Mesenchymal stem cell (in vitro differentiated cells and primary cell): ENCODE measurements around the gene GLTP.

Source experiments
- DNase-seq: peaks from one replicate; pipeline ENCODE4 v3.0.0-alpha.2; 2013
- H2AFZ ChIP-seq: one replicate; pipeline ENCODE4 v1.6.1; 2013; ENCODE audit warnings: low read depth, mild to moderate bottlenecking, control low read depth, inconsistent platforms, low read length, moderate library complexity
- H2AK5ac ChIP-seq: 2 replicates; pipeline ENCODE4 v1.6.1; 2013; ENCODE audit warnings: low read length, moderate library complexity, mild to moderate bottlenecking, inconsistent platforms; ENCODE audit not compliant: severe bottlenecking
- H2BK120ac ChIP-seq: one replicate; pipeline ENCODE4 v1.6.1; 2013; ENCODE audit warnings: low read depth, mild to moderate bottlenecking, inconsistent platforms, low read length, moderate library complexity
- H2BK12ac ChIP-seq, 2 experiments: one replicate each; pipeline ENCODE4 v1.6.1; 2013; ENCODE audit warnings: inconsistent platforms in 2 of 2, low read length in 2 of 2, mild to moderate bottlenecking in 2 of 2, moderate library complexity in 2 of 2, control low read depth in 1 of 2
- H2BK15ac ChIP-seq: one replicate; pipeline ENCODE4 v1.6.1; 2013; ENCODE audit warnings: mild to moderate bottlenecking, low read depth, inconsistent platforms; ENCODE audit not compliant: poor library complexity, severe bottlenecking
- H2BK5ac ChIP-seq: 2 replicates; pipeline ENCODE4 v1.6.1; 2013; ENCODE audit warnings: low read depth, mild to moderate bottlenecking, low read length, control low read depth, inconsistent platforms; ENCODE audit not compliant: poor library complexity, severe bottlenecking
- H3K14ac ChIP-seq, 2 experiments: one replicate each; pipeline ENCODE4 v1.6.1; 2013; ENCODE audit warnings: inconsistent platforms in 2 of 2, low read length in 2 of 2, control low read depth in 1 of 2, mild to moderate bottlenecking in 1 of 2, moderate library complexity in 1 of 2
- H3K18ac ChIP-seq, 2 experiments: one replicate each; pipeline ENCODE4 v1.6.1; 2013; ENCODE audit warnings: inconsistent platforms in 2 of 2, low read length in 2 of 2, control low read depth in 1 of 2, low read depth in 1 of 2, mild to moderate bottlenecking in 1 of 2
- H3K23ac ChIP-seq, 2 experiments: one replicate each; pipeline ENCODE4 v1.6.1; 2013; ENCODE audit warnings: inconsistent platforms in 2 of 2, low read length in 2 of 2, mild to moderate bottlenecking in 2 of 2, moderate library complexity in 2 of 2, control low read depth in 1 of 2
- H3K27ac ChIP-seq: 2 replicates; pipeline ENCODE4 v1.5.1; 2013; ENCODE audit warnings: mild to moderate bottlenecking, moderate library complexity, low read length, control low read depth, inconsistent platforms; ENCODE audit not compliant: poor library complexity, severe bottlenecking
- H3K27me3 ChIP-seq, 2 experiments: 2 replicates each; pipeline versions ENCODE4 v1.6.1 to v1.7.0; 2013; ENCODE audit warnings: low read length in 2 of 2, mild to moderate bottlenecking in 2 of 2, moderate library complexity in 2 of 2, control low read depth in 1 of 2, inconsistent platforms in 1 of 2; ENCODE audit not compliant: control insufficient read depth in 1 of 2, insufficient read depth in 1 of 2
- H3K36me3 ChIP-seq, 2 experiments: 2 replicates each; pipeline versions ENCODE4 v1.6.1 to v1.7.0; 2013; ENCODE audit warnings: low read length in 2 of 2, control low read depth in 1 of 2, inconsistent platforms in 1 of 2, low read depth in 1 of 2, mild to moderate bottlenecking in 1 of 2; ENCODE audit not compliant: insufficient read depth in 2 of 2, control insufficient read depth in 1 of 2
- H3K4ac ChIP-seq, 2 experiments: one replicate each; pipeline ENCODE4 v1.6.1; 2013; ENCODE audit warnings: inconsistent platforms in 2 of 2, low read length in 2 of 2, mild to moderate bottlenecking in 2 of 2, moderate library complexity in 2 of 2, control low read depth in 1 of 2, low read depth in 1 of 2
- H3K4me1 ChIP-seq: 2 replicates; pipeline ENCODE4 v1.6.1; 2013; ENCODE audit warnings: low read depth, low read length, control low read depth; ENCODE audit not compliant: control insufficient read depth, insufficient read depth
- H3K4me2 ChIP-seq: 2 replicates; pipeline ENCODE4 v1.6.1; 2013; ENCODE audit warnings: low read length, mild to moderate bottlenecking, inconsistent platforms; ENCODE audit not compliant: poor library complexity, severe bottlenecking
- H3K4me3 ChIP-seq, 2 experiments: 2 replicates each; pipeline versions ENCODE4 v1.5.1 to v1.7.0; 2013; ENCODE audit warnings: low read length in 2 of 2, mild to moderate bottlenecking in 2 of 2, control low read depth in 1 of 2, low read depth in 1 of 2; ENCODE audit not compliant: insufficient read depth in 1 of 2
- H3K79me1 ChIP-seq: replicated peaks from 2 replicates; pipeline ENCODE4 v1.6.1; 2013; ENCODE audit warnings: mild to moderate bottlenecking, control low read depth, low read length, inconsistent platforms; ENCODE audit not compliant: poor library complexity, severe bottlenecking
- H3K9ac ChIP-seq: 2 replicates; pipeline ENCODE4 v1.7.0; 2013; ENCODE audit warnings: mild to moderate bottlenecking, low read length, moderate library complexity
- H3K9me3 ChIP-seq: 2 replicates; pipeline ENCODE4 v1.7.0; 2013; ENCODE audit warnings: mild to moderate bottlenecking, low read length; ENCODE audit not compliant: control insufficient read depth
- H4K8ac ChIP-seq: one replicate; pipeline ENCODE4 v1.6.1; 2013; ENCODE audit warnings: inconsistent platforms, mild to moderate bottlenecking, low read length, moderate library complexity
- H4K91ac ChIP-seq: one replicate; pipeline ENCODE4 v1.6.1; 2013; ENCODE audit warnings: mild to moderate bottlenecking, low read length, inconsistent platforms
- WGBS: methylation state at CpG from one replicate; pipeline ENCODE4 v1.1.7; 2013; ENCODE audit warnings: mixed read lengths; 5-methylcytosine and 5-hydroxymethylcytosine counted together

The GLTP gene

DNA sequence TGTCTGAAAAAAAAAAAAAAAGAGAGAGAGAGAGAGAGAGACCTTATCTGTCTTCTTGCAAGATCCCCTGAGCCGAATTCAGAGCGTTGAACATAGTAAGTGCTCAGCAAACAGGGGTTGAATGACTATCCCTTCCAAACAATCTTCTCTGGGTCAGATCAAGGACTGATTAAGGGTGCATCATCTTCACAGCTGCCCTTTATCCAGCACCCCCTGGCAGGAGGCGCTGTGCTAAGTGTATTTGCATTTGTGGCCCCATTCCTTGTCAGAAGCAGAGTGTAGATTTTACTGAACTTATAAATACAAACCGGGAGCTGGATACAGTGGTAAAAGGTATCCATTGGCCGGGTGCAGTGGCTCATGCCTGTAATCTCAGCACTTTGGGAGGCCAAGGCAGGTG, 38.3 kb downstream of the GLTP start:
- Histone ChIP-seq H3K36me3 (no peaks in the 10 kb centered on the region), H2BK5ac (no peak overlapping the region), H2AK5ac (no peak overlapping the region), H3K27me3 (peaks cover 0 to 4% of the 10 kb centered on the region in 2 experiments), H4K8ac (no peak overlapping the region), H3K14ac (no peak overlapping the region), H4K91ac (no peak overlapping the region), H2BK12ac (no peak overlapping the region), H3K27ac (no peak overlapping the region), H3K4me2 (no peak overlapping the region), H2BK120ac (no peak overlapping the region), H3K9ac (no peak overlapping the region), H3K23ac (no peak overlapping the region), H3K4me1 (peaks cover 9% of the 10 kb centered on the region), H3K4me3 (no peak overlapping the region), H3K9me3 (no peaks in the 10 kb centered on the region), H2AFZ (no peak overlapping the region), H3K18ac (no peak overlapping the region), H2BK15ac (no peak overlapping the region), H3K4ac (no peak overlapping the region), H3K79me1 (no peaks in the 10 kb centered on the region)
- DNase-seq: no peak
- WGBS: 85% methylated on average over 5 of the region's 5 CpGs

DNA sequence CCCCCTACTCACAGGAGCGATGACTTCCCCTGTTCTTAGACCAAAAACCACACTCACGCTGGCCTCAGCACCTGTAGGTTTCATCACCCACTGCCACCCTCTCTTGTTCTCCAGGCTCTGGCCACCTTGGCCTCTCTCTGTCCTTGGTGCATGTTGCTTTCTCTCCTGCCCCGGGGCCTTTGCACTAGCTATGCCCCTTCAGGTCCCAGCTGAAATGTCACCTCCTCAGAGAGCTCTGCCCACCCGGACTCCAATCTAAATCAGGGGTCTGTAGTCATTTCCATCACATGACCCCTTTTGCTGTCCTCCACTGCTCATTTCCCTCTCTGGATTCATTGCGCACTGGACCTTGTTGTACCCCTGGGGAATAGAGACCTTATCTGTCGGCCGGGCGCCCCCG, 39.0 kb downstream of the GLTP start:
- Histone ChIP-seq H3K23ac (no peak overlapping the region), H4K8ac (no peak overlapping the region), H3K14ac (no peak overlapping the region), H3K27ac (no peak overlapping the region), H3K4me3 (no peak overlapping the region), H2AFZ (no peak overlapping the region), H3K4me2 (no peak overlapping the region), H2BK5ac (no peak overlapping the region), H3K9ac (no peak overlapping the region), H3K18ac (no peak overlapping the region), H2BK15ac (no peak overlapping the region), H3K9me3 (no peaks in the 10 kb centered on the region), H3K4me1 (peaks cover 12% of the 10 kb centered on the region), H2BK12ac (no peak overlapping the region), H3K79me1 (no peaks in the 10 kb centered on the region), H3K27me3 (peaks cover 0 to 4% of the 10 kb centered on the region in 2 experiments), H4K91ac (no peak overlapping the region), H2BK120ac (no peak overlapping the region), H3K4ac (no peak overlapping the region), H3K36me3 (no peaks in the 10 kb centered on the region), H2AK5ac (no peak overlapping the region)
- no peak for DNase-seq
- 87% methylated on average over 9 of the region's 9 CpGs for whole genome bisulfite sequencing

DNA sequence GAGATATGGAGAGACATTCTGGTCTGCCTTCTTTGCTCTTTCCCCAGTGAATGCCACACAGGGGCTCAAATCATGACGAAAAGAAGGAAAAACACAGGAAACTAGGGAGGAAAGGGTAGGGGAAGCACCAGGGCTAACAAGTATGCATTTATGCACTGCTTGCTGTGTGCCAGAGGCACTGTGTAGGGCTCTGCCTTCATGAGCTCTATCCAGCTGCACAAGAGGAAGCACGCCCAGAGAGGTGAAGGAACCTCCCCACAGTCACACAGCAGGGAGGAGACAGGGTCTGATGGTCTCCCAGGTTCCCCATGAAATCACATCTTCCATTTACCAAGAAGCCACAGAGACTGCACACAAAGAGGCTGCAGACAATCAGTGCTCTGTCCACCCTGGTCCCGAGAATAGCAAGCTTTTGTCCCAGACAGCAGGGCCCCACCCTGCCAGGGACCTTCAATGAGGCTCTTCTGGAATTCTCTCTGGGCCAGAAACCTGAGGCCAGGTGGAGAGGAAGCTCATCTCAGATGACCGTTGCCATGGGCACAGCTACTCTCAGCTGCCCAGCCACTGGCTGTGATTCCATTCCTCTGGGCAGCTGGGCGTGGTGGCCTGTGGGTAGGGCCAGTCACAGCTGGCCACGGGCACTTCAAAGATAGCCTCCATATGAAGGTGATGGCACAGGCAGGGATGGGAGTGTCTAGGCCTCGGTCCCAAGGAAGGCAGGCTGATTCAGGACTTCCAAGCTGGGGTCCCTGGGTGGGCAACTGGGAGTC, 39.9 kb downstream of the GLTP start:
- WGBS: 85% methylated on average over 7 of the region's 7 CpGs
- Histone ChIP-seq H2AFZ (no peak overlapping the region), H3K79me1 (no peaks in the 10 kb centered on the region), H4K8ac (no peak overlapping the region), H2AK5ac (no peak overlapping the region), H3K27me3 (peaks cover 0 to 4% of the 10 kb centered on the region in 2 experiments), H3K4me3 (no peak overlapping the region), H3K27ac (no peak overlapping the region), H2BK120ac (no peak overlapping the region), H3K9me3 (no peaks in the 10 kb centered on the region), H2BK12ac (no peak overlapping the region), H3K36me3 (no peaks in the 10 kb centered on the region), H2BK15ac (no peak overlapping the region), H3K4me1 (peaks cover 12% of the 10 kb centered on the region), H3K4ac (no peak overlapping the region), H3K4me2 (no peak overlapping the region), H4K91ac (no peak overlapping the region), H2BK5ac (no peak overlapping the region), H3K9ac (no peak overlapping the region), H3K14ac (no peak overlapping the region), H3K18ac (no peak overlapping the region), H3K23ac (no peak overlapping the region)
- DNase-seq: no peak

DNA sequence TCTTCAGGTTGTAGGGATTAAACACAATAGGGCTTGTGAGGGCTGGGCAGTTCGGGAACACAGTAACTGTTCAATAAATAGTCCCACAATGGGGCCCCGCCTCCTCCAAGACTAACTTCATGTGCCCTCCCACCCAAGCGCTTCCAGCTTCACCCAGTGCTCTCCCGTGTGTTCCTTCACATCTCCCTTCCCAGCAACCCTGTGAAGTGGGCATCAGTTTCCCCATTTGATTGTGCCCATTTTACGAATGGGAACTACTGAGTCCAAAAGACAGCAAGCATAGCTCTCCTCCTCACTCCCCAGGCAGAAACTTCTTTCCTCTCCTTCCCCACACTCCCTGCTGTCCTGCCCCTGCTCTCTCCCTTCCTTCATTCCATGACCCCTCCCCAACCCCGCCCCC, 40.9 kb downstream of the GLTP start:
- H3K18ac ChIP-seq: no peak overlapping the region
- peaks cover 0 to 4% of the 10 kb centered on the region in 2 experiments for H3K27me3 ChIP-seq
- H4K8ac ChIP-seq: no peak overlapping the region
- H3K4me3 ChIP-seq: no peak overlapping the region
- H2AFZ ChIP-seq: no peak overlapping the region
- H4K91ac ChIP-seq: no peak overlapping the region
- H3K36me3 ChIP-seq: no peaks in the 10 kb centered on the region
- no peaks in the 10 kb centered on the region for H3K9me3 ChIP-seq
- peaks cover 8% of the 10 kb centered on the region for H3K4me1 ChIP-seq
- no peaks in the 10 kb centered on the region for H3K79me1 ChIP-seq
- no peak for DNase-seq
- no peak overlapping the region for H3K9ac ChIP-seq
- H3K4me2 ChIP-seq: no peak overlapping the region
- no peak overlapping the region for H2BK5ac ChIP-seq
- no peak overlapping the region for H3K27ac ChIP-seq
- H2AK5ac ChIP-seq: no peak overlapping the region
- no peak overlapping the region for H3K23ac ChIP-seq
- no peak overlapping the region for H2BK120ac ChIP-seq
- 75% methylated on average over 5 of the region's 6 CpGs for WGBS
- no peak overlapping the region for H3K14ac ChIP-seq
- no peak overlapping the region for H2BK12ac ChIP-seq
- no peak overlapping the region for H2BK15ac ChIP-seq
- H3K4ac ChIP-seq: no peak overlapping the region
